Epithelial cell of prostate (primary cell): Measurements from ENCODE around the gene RTF1.

ENCODE experiments used
- DNase-seq: peaks from one replicate; pipeline ENCODE4 v3.0.0-alpha.2; 2011; ENCODE audit warnings: low read depth, low spot score
- H3K27ac ChIP-seq: fragments of 450-650 bp; 2 replicates; pipeline ENCODE4 v1.5.1; 2017; ENCODE audit warnings: mild to moderate bottlenecking

The RTF1 gene

DNA sequence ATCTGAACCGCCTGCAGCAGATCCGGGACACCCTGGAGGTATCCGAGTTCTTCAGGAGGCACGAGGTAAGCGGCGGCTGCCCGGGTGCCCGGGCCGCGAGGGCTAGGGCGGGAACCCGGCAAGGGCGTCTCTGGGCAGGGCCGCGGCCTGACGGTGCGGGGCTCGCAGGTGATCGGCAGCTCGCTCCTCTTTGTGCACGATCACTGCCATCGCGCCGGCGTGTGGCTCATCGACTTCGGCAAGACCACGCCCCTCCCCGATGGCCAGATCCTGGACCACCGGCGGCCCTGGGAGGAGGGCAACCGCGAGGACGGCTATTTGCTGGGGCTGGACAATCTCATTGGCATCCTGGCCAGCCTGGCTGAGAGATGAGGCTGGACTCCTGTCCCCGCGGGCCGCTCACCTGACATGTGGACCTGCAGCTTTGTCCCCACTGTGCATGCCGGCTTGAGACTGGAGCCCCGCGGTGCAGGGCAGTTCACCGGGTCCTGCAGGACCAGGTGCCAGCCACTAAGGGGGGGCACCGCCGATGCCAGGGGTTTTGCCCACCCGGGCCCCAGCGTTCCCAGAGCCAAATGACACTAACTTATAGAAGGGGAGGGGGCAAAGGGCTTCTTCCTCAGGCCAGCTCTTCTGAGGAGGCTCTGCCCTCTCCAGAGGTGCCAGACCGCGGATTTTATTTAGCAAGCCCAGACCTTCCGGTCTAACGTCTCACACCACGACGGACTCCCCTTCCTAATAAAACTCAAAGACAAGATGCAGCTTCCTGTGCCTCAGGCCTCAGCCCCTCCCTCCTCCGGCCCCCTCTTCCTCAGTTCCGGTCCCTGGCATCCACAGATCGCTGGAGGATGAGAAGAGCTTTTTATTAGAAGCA lies 86.1 kb downstream of the RTF1 start:
- no peak for DNase-seq
- H3K27ac ChIP-seq: no peak overlapping the region

GRCh38 chr15:41503669-41504010 lies 86.7 kb downstream of the RTF1 start:
- no peak overlapping the region for H3K27ac ChIP-seq
- DNase-seq: no peak

GRCh38 chr15:41504751-41505492 lies 88.0 kb downstream of the RTF1 start:
- DNase-seq: no peak
- no peak overlapping the region for H3K27ac ChIP-seq

GRCh38 chr15:41505776-41506175 lies 88.9 kb downstream of the RTF1 start:
- DNase-seq: no peak

DNA sequence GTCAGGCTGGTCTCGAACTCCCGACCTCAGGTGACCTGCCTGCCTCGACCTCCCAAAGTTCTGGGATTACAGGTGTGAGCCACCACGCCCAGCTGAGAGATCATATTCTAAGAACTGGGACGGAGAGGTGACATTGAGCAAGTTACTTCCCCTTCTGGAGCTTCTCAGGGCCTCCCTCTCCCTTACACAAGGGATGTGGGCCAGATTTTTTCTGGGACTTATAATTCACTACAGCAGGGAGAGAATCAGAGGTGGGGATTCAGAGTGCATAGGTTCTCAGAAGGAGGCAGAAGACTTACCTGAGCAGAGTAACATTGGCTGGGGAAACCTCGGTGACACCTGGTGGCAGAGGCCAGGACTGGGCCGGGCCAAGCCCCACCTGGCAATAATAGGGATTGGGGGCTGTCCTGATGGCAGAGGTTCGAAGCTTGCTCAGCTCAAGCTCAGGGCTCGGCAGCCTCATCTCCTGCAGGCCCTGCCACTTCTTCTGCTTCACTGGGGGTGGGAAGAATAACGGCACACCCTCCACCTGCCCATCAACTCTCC lies 90.0 kb downstream of the RTF1 start:
- H3K27ac ChIP-seq: no peak overlapping the region

More at GRCh38 chr15:41505776-41506175, 88.9 kb downstream of the RTF1 start:
- H3K27ac ChIP-seq: no peak overlapping the region

DNA sequence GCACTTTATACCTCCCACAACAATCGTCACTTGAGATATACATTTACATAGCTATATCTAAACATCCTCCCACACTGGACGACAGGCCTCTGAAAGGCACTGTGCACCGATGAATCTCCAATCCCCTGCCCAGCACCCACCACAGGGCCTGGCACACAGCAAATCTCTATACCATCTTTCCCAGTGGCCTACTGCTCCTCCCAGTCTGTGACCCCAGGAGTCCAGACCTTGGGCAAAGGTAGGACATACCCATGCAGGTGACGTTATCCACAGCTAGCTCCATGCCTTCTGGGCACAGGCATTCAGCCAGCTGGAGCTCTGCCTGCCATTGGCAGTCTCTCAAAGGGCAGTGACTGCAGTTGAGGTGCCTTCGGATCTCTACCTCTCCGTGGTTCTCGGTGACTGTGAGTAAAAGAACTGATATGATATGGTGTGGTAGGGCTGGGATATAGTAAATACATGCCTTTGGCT lies 91.0 kb downstream of the RTF1 start:
- DNase-seq: peak; percentile 49
- no peak overlapping the region for H3K27ac ChIP-seq

More for the DNA sequence above, 90.0 kb downstream of the RTF1 start:
- no peak for DNase-seq

- H3K27ac ChIP-seq: no peak overlapping the region
- DNase-seq: no peak
These were observed 93.8 kb downstream of the RTF1 start for GRCh38 chr15:41510728-41511127.

DNA sequence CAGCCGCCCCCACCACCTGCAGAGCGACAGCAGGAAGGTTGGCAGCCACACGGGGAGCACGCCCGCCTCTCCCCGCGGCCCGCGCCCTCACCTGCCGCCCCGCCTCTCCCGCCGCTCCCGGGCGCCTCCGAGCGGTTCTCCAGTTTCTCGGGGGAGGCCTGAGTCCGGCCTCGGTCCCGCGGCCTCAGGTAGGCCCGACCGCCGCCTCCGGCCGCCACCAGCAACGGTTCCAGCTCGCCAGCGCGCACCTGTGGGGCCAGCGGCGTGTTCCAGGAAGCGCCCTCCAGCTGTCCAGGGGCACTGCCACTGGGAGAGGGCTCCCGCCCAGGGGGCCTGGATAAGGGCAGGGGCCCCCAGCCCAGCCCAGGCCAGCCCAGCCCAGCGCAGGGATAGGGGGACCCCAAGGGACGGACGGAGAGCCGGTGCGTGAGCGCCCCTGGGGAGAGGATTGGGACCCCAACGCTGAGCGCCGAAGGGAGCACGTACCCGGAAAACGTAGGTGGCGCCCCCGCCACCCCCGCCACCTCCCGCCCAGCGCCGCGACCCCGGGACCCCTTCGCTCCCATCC lies 94.5 kb downstream of the RTF1 start:
- DNase-seq: no peak
- H3K27ac ChIP-seq: no peak overlapping the region

DNA sequence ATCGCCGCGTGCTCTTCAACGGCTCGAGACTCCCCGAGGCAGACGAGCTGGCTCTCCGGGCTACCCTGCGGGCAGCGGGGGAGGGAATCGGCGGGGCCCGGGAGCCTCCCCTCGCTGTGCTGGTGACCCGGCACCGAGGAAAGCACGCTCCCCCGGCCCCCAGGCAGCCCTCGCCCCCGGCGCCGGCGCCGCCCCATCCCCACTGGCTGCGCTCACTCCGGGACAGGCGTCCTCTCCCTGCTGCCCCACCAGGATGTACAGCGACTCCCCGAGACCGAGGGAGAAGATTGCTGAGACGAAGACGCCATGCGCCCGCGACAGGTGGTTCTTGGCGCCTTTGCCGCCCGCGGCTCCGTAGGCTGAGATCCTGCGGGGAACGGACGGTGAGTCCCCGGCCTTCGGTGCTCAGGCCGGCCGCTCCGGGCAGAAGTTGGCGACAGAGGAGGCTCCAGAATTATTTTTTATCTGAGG lies 95.0 kb downstream of the RTF1 start:
- H3K27ac ChIP-seq: no peak overlapping the region
- DNase-seq: no peak

DNA sequence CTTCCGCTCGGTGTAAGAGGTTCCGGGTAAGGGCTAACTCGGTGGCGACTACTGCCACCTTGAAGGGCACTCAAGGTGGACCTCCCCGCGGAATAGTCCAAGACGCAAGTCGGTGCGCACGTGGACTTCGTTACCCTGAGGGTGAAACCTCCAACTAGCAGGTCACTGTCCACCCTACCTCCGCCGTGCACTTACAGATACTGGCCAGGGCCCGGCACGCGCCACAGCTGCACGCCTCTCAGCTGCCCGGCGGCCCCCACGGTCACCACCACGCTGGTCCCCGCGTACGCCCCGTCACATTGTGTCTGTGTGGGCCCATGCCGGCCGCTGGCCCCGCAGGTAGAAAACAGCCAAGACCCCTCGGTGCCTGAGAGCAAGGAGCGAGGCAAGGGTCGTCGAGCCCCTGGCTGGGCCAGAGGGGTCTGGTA lies 95.6 kb downstream of the RTF1 start:
- no peak overlapping the region for H3K27ac ChIP-seq
- no peak for DNase-seq

DNA sequence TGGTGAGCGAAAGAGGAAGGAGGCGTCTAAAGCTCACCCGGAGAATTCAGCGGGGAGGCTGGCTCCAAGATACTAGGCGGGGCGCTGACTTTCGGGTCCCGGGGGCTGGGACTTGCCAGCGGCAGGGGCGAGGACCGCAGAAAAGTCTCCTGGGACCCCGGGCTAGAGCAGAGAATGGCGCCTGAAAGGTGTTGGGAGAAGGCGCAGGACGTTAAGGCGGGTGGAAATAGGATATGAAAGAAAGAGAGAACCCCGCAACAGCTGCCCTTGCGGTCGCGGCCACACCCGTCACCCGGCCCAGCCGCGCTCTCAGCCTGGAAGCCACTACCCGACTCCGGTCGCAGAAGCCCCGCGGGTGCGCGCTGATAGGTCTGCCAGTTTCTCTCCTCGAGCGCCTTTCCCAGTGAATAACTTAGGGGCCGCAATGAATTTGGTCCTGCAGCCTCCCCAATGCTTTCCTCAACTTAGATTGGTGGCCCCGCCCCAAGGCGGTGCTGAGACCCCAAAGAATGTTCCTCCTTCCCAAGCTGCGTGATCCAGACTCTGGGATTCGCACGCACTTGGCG lies 96.1 kb downstream of the RTF1 start:
- DNase-seq: no peak
- no peak overlapping the region for H3K27ac ChIP-seq

DNA sequence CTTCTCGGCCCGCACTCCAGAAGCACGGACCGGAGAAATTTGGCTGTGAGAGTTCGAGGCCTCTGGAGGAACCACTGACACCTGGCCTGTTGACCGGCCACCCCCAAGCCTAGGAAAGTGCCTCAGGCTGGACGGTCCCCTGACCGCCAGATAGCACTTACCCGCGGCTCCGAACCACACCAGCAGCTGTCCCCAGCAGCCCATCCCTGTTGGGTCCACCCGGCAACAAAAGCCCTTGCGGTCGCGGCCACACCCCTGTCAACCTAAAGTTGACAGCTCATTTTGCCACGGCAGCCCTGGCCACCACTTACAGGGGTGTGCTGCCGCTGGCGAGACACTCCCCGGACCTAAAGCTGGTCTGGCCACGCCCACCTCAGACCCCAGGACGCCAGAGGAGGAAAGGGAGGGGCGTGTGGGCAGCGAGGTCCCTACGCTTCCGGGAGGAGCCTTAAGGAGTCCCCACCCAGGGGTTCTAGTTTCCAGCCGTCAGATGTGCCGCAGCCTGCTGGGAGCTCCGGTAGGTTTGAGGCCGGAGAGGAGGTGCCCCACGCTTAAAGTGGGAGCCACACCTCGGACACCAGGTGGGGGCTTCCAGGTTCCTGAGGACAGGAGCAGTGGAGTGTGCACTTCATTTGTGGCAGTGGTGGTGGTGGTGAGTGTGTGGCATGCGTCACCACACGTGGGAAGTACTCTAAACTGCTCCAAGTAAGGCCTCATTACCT lies 96.8 kb downstream of the RTF1 start, which contains the start of gene LTK:
Gene LTK, minus strand, starts transcription at position 322 of the 722 bp plus-strand sequence. Its CDS starts 118 bp downstream, at position 204.
- no peak within 1 kb of the TSS for H3K27ac ChIP-seq
- DNase-seq: no peak

- no peak for DNase-seq
- no peak overlapping the region for H3K27ac ChIP-seq
These were observed 101.1 kb downstream of the RTF1 start for GRCh38 chr15:41517895-41518449.

- no peak overlapping the region for H3K27ac ChIP-seq
- no peak for DNase-seq
These were observed 103.7 kb downstream of the RTF1 start for GRCh38 chr15:41520636-41521035.

GRCh38 chr15:41521614-41522013 lies 104.7 kb downstream of the RTF1 start:
- no peak overlapping the region for H3K27ac ChIP-seq
- DNase-seq: no peak

DNA sequence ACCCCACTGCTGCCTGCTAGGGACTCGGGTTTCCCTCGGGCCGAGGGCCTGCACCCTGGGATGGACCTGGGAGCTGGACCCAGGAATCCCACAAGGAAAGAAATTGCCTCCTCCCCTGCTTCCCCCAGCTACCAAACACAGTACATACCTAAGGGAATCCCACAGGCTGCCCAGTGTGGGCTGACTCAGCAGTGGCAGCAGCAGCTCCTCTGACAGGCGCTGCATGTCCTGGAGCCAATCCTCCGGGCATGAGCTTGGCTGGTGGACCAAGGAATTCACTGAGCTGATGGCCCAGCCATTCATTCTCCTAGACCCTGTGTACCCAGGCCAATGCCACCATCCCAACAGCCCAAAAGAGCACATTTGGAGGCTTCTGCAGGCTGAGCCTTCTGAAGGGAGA lies 106.2 kb downstream of the RTF1 start:
- no peak overlapping the region for H3K27ac ChIP-seq
- no peak for DNase-seq

DNA sequence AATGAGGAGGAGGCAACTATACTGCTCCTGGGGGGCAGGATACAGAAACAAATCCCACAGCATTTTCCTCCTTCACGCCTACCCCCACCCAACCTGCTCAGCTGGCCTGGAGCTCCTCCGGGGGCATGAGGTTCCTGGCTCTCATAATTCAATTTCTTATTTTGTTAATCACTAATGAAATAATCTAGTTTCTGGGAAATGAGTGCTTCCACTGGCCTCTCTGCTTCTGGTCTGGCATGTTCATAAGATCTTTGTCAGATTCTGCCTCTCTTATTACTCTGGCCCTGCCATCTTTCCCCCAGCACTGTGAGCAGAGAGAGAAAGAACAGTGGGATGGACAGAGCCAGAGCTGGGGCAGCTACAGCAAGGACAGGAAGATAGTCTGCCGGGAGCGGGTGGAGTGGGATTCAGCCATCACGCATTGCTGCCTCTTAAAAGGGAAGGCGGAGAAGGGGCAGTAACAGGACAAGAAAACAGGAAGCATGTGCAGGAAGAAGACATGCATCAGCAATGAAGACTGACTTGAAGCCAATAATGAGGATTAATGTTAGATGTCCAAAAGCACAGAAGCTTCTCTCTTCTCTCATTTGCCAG lies 113.6 kb downstream of the RTF1 start:
- H3K27ac ChIP-seq: no peak overlapping the region
- no peak for DNase-seq
